ENCODE results near the gene CRACDL.

GRCh38 chr2:98826856-98827255 lies 109.2 kb downstream of the CRACDL start:
- TF ChIP-seq, protein P1, sequence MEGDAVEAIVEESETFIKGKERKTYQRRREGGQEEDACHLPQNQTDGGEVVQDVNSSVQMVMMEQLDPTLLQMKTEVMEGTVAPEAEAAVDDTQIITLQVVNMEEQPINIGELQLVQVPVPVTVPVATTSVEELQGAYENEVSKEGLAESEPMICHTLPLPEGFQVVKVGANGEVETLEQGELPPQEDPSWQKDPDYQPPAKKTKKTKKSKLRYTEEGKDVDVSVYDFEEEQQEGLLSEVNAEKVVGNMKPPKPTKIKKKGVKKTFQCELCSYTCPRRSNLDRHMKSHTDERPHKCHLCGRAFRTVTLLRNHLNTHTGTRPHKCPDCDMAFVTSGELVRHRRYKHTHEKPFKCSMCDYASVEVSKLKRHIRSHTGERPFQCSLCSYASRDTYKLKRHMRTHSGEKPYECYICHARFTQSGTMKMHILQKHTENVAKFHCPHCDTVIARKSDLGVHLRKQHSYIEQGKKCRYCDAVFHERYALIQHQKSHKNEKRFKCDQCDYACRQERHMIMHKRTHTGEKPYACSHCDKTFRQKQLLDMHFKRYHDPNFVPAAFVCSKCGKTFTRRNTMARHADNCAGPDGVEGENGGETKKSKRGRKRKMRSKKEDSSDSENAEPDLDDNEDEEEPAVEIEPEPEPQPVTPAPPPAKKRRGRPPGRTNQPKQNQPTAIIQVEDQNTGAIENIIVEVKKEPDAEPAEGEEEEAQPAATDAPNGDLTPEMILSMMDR (IDR thresholded peaks at IDR 0.05), result no peak
- TF ChIP-seq EZH2 (IDR thresholded peaks at IDR 0.05; ENCODE audit: borderline replicate concordance, insufficient read depth, low read depth, low read length, poor library complexity, severe bottlenecking), result no peak

Measured in B cell (primary cell).